GM23338 (cell line): ENCODE measurements around the gene ACVR2A. TPM values are rescaled to one million over a fixed set of nuclear protein-coding genes. Genes with fewer than 3 reads are reported as not detected.

Experiments
- ATAC-seq: fragments of 200-7000 bp; cut with Tn5 transposase; 3 replicates; pipeline ENCODE4 v1.9.1; 2020
- DNase-seq: peaks from one replicate; pipeline ENCODE4 v3.0.0-alpha.2; 2015; ENCODE audit warnings: low spot score
- H2AFZ ChIP-seq: fragments of 200-600 bp; sonication (generic); 2 replicates; pipeline ENCODE4 v1.8.0; 2016; ENCODE audit warnings: antibody characterized with exemption, mild to moderate bottlenecking, moderate library complexity
- H3F3A ChIP-seq: fragments of 200-600 bp; sonication (generic); replicated peaks from 2 replicates; pipeline ENCODE4 v1.8.0; 2017; ENCODE audit warnings: antibody characterized with exemption, mixed run types, low read depth
- H3K27ac ChIP-seq: fragments of 200-600 bp; sonication (generic); 2 replicates; pipeline ENCODE4 v1.6.1; 2016; ENCODE audit warnings: low read depth
- H3K27me3 ChIP-seq: fragments of 200-600 bp; sonication (generic); 2 replicates; pipeline ENCODE4 v1.8.0; 2016; ENCODE audit warnings: mild to moderate bottlenecking, mixed run types, moderate library complexity; ENCODE audit not compliant: insufficient read depth
- H3K36me3 ChIP-seq: fragments of 200-600 bp; sonication (generic); 2 replicates; pipeline ENCODE4 v1.8.0; 2016; ENCODE audit warnings: mild to moderate bottlenecking; ENCODE audit not compliant: insufficient read depth
- H3K4me1 ChIP-seq: fragments of 200-600 bp; sonication (generic); 2 replicates; pipeline ENCODE4 v1.8.0; 2016; ENCODE audit warnings: mild to moderate bottlenecking, moderate library complexity; ENCODE audit not compliant: insufficient read depth
- H3K4me2 ChIP-seq: fragments of 200-600 bp; sonication (generic); 2 replicates; pipeline ENCODE4 v1.7.1; 2017; ENCODE audit warnings: mixed run types
- H3K4me3 ChIP-seq: fragments of 200-600 bp; sonication (generic); 2 replicates; pipeline ENCODE4 v1.6.1; 2016; ENCODE audit warnings: mixed run types
- H3K79me2 ChIP-seq: fragments of 200-600 bp; sonication (generic); replicated peaks from 2 replicates; pipeline ENCODE4 v1.8.0; 2017; ENCODE audit warnings: mild to moderate bottlenecking; ENCODE audit not compliant: insufficient read depth
- H3K9me2 ChIP-seq: fragments of 200-600 bp; sonication (generic); 2 replicates; pipeline ENCODE4 v1.8.0; 2017; ENCODE audit not compliant: insufficient read depth
- H4K20me1 ChIP-seq: fragments of 200-600 bp; sonication (generic); replicated peaks from 2 replicates; pipeline ENCODE4 v1.8.0; 2017; ENCODE audit warnings: mild to moderate bottlenecking; ENCODE audit not compliant: insufficient read depth
- H3K27ac Mint-ChIP-seq: 2 replicates; pipeline ENCODE4 v1.8.0; 2020; ENCODE audit warnings: inconsistent platforms, mild to moderate bottlenecking, moderate library complexity, mixed read lengths
- H3K27me3 Mint-ChIP-seq: 3 replicates; pipeline ENCODE4 v1.8.0; 2022; ENCODE audit warnings: low read depth, mild to moderate bottlenecking, moderate library complexity, mixed read lengths, inconsistent platforms; ENCODE audit not compliant: insufficient read depth, poor library complexity
- H3K36me3 Mint-ChIP-seq: 3 replicates; pipeline ENCODE4 v1.8.0; 2021; ENCODE audit warnings: low read depth, mild to moderate bottlenecking, inconsistent platforms, moderate library complexity, mixed read lengths
- H3K4me1 Mint-ChIP-seq: 3 replicates; pipeline ENCODE4 v1.8.0; 2020; ENCODE audit warnings: mild to moderate bottlenecking, inconsistent platforms, mixed read lengths
- H3K4me3 Mint-ChIP-seq: 3 replicates; pipeline ENCODE4 v1.8.0; 2021; ENCODE audit warnings: moderate library complexity, mild to moderate bottlenecking, inconsistent platforms, mixed read lengths
- H3K9me3 Mint-ChIP-seq: 3 replicates; pipeline ENCODE4 v1.8.0; 2020; ENCODE audit warnings: moderate library complexity, mild to moderate bottlenecking, inconsistent platforms, mixed read lengths
- CREB1 ChIP-seq: fragments of 250-450 bp; sonication (Bioruptor Pico); IDR thresholded peaks from 2 replicates; pipeline ENCODE4 v1.5.0; 2020; ENCODE audit warnings: low read depth, mild to moderate bottlenecking, moderate library complexity
- EZH2 ChIP-seq: fragments of 200-600 bp; sonication (generic); IDR thresholded peaks from one replicate; pipeline ENCODE4 v1.8.0; 2017; ENCODE audit warnings: antibody characterized with exemption, mild to moderate bottlenecking, low read depth; ENCODE audit not compliant: unreplicated experiment
- POLR2AphosphoS5 ChIP-seq: IDR thresholded peaks from 2 replicates; pipeline ENCODE4 v1.6.1; 2016; ENCODE audit warnings: antibody characterized with exemption, low read depth
- REST ChIP-seq: IDR thresholded peaks from one replicate; pipeline ENCODE4 v1.6.1; 2018; ENCODE audit warnings: antibody characterized with exemption; ENCODE audit not compliant: unreplicated experiment
- polyA plus RNA-seq: library from polyadenylated mRNA; unstranded; fragments of >200 nt; fragmentation: Nextera tagmentation; extraction: Ambion mirVana; gene quantifications from 2 replicates; pipeline ENCODE4 v1.2.1, GENCODE V29; 2016
- total RNA-seq: library from RNA; depleted of rRNA; stranded (reverse); fragments of >200 nt; shearing (Covaris generic); gene quantifications from 2 replicates; pipeline ENCODE4 v1.2.3, GENCODE V29; 2014
- TF ChIP-seq, protein P1 (sequence below): IDR thresholded peaks from 2 replicates; pipeline ENCODE4 v1.6.1; 2016; ENCODE audit warnings: antibody characterized with exemption
- TF ChIP-seq, protein P2 (sequence below), 2 experiments: fragments of 200-600 bp in 1 of 2; sonication (generic) in 1 of 2; conservative IDR thresholded peaks; 2 replicates each; pipeline versions ENCODE4 v1.5.1 to v1.6.1; 2016 to 2017; ENCODE audit warnings: antibody characterized with exemption in 2 of 2, low read depth in 2 of 2, mild to moderate bottlenecking in 2 of 2, moderate library complexity in 1 of 2

ACVR2A gene
- total and polyA plus RNA-seq, 2 experiments from 2014 or later: 11.8 to 15.6 TPM

DNA sequence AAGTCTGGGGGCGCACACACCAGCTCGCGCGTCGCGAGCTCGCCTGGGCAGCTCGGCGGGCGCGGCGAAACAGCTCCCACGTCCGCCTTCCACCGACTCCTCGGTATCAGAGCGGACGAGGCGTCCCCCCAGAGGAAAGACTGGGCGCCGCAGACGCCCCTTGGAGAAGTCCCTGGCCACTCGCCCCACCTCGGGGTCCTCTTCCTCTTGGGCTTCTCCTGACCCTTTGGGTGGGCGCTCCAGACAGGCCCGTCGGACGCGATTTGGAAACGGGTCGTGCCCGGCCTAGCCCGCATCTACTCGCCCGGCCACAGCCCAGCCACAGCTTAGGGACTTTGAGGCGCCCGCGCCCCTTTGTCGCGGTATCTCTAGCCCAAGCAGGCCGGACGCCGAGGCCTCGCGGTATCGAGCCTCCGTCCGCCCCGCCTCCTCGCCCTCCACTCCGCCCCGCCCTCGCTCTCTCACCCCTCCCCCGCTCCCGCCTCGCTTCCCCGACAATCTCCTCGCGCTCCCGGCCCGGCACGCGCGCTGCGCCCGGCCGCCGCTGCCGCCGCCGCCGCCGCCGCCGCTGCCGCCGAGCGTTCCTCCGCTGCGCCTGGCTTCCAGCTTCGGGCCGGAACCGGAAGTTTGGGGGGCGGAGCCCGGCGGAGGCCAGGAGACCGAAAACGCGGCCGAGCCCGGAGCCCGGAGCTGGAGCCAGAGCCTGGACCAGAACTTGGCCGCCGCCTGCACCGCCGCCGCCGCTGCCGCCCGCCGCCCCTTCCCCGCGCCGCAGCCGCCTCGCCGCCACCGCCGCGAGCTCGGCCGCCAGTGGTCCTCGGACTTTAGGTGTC lies 749 bp upstream of the ACVR2A start:
- Histone ChIP-seq H3K27ac (peak overlapping the region; percentile 98), H3K79me2 (peaks cover 44% of the 10 kb centered on the region), H3F3A (0 out of 2 replicates have a peak, but pooled peaks cover 4% of the 10 kb centered on the region), H3K36me3 (no peaks in the 10 kb centered on the region), H3K4me1 (peaks cover 40% of the 10 kb centered on the region), H2AFZ (peak overlapping the region; percentile 88), H3K4me2 (peak overlapping the region; percentile 95), H3K27me3 (no peaks in the 10 kb centered on the region), H3K9me2 (no peaks in the 10 kb centered on the region), H4K20me1 (no peaks in the 10 kb centered on the region; the same call in 1 of the 2 replicates), H3K4me3 (peak overlapping the region; percentile 78)
- Mint-ChIP-seq H3K36me3 (no peaks in the 10 kb centered on the region), H3K4me3 (peak overlapping the region; percentile 96), H3K27me3 (peaks cover 3% of the 10 kb centered on the region), H3K27ac (peak overlapping the region; percentile 96), H3K4me1 (peaks cover 29% of the 10 kb centered on the region), H3K9me3 (no peaks in the 10 kb centered on the region)
- ATAC-seq (peak; percentile 93), DNase-seq (peak; percentile 95)
- TF ChIP-seq CREB1 (CRISPR knock-in tag) (peak; percentile 20; the same call in 1 of the 2 replicates), EZH2 (no peak), REST (no peak), POLR2AphosphoS5 (peak; percentile 74)
- TF ChIP-seq, protein P1, sequence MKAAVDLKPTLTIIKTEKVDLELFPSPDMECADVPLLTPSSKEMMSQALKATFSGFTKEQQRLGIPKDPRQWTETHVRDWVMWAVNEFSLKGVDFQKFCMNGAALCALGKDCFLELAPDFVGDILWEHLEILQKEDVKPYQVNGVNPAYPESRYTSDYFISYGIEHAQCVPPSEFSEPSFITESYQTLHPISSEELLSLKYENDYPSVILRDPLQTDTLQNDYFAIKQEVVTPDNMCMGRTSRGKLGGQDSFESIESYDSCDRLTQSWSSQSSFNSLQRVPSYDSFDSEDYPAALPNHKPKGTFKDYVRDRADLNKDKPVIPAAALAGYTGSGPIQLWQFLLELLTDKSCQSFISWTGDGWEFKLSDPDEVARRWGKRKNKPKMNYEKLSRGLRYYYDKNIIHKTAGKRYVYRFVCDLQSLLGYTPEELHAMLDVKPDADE: peak; percentile 10; the same call in 1 of the 2 replicates
- TF ChIP-seq, protein P2, sequence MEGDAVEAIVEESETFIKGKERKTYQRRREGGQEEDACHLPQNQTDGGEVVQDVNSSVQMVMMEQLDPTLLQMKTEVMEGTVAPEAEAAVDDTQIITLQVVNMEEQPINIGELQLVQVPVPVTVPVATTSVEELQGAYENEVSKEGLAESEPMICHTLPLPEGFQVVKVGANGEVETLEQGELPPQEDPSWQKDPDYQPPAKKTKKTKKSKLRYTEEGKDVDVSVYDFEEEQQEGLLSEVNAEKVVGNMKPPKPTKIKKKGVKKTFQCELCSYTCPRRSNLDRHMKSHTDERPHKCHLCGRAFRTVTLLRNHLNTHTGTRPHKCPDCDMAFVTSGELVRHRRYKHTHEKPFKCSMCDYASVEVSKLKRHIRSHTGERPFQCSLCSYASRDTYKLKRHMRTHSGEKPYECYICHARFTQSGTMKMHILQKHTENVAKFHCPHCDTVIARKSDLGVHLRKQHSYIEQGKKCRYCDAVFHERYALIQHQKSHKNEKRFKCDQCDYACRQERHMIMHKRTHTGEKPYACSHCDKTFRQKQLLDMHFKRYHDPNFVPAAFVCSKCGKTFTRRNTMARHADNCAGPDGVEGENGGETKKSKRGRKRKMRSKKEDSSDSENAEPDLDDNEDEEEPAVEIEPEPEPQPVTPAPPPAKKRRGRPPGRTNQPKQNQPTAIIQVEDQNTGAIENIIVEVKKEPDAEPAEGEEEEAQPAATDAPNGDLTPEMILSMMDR (conservative IDR thresholded peaks at IDR 0.05; ENCODE audit: low read depth in 2 of 2): 0 out of 4 replicates have a peak, but pooled peaks of 1 of the 2 experiments have one; percentile 8
